CD4-positive, CD25-positive, alpha-beta regulatory T cell (primary cell): ENCODE data around the gene CNOT9. TPM values are rescaled to one million over a fixed set of nuclear protein-coding genes. Genes with fewer than 3 reads are reported as not detected.

Experiments used
- ATAC-seq, 2 donors: fragments of 150-1000 bp; cut with Tn5 transposase; one replicate each; pipeline ENCODE4 v1.10.0; 2021; ENCODE audit warnings: low read depth in 2 of 2, moderate number of reproducible peaks in 2 of 2, moderate library complexity in 1 of 2
- DNase-seq, 3 donors: peaks; one replicate each; pipeline versions ENCODE4 v3.0.0 to v3.0.0-alpha.2; 2012 to 2022; ENCODE audit warnings: mixed read lengths in 1 of 3
- H3K27ac ChIP-seq: one replicate; pipeline ENCODE4 v1.7.0; 2013; ENCODE audit warnings: mild to moderate bottlenecking, low read length; ENCODE audit not compliant: insufficient read depth, poor library complexity, severe bottlenecking
- H3K27me3 ChIP-seq: one replicate; pipeline ENCODE4 v1.7.0; 2013; ENCODE audit warnings: low read length; ENCODE audit not compliant: control insufficient read depth, insufficient read depth
- H3K36me3 ChIP-seq: one replicate; pipeline ENCODE4 v1.7.0; 2013; ENCODE audit warnings: mild to moderate bottlenecking, low read length, moderate library complexity; ENCODE audit not compliant: control insufficient read depth, insufficient read depth
- H3K4me1 ChIP-seq: 2 replicates; pipeline ENCODE4 v1.7.0; 2013; ENCODE audit warnings: mild to moderate bottlenecking, low read length; ENCODE audit not compliant: insufficient read depth, control insufficient read depth, poor library complexity, severe bottlenecking
- H3K4me3 ChIP-seq: one replicate; pipeline ENCODE4 v1.7.0; 2013; ENCODE audit warnings: low read depth, mild to moderate bottlenecking, low read length, moderate library complexity
- H3K9me3 ChIP-seq, 2 experiments: 1 replicate in 1 of 2; 2 replicates in 1 of 2; pipeline ENCODE4 v1.7.0; 2013; ENCODE audit warnings: low read length in 2 of 2, mild to moderate bottlenecking in 1 of 2, moderate library complexity in 1 of 2; ENCODE audit not compliant: control insufficient read depth in 2 of 2
- H3K27ac Mint-ChIP-seq, 3 donors: one replicate each; pipeline ENCODE4 v1.8.0; 2020 to 2022; ENCODE audit warnings: mild to moderate bottlenecking in 3 of 3, mixed read lengths in 3 of 3, moderate library complexity in 2 of 3
- H3K27me3 Mint-ChIP-seq: one replicate; pipeline ENCODE4 v1.8.0; 2022; ENCODE audit warnings: mild to moderate bottlenecking, mixed read lengths
- H3K36me3 Mint-ChIP-seq: one replicate; pipeline ENCODE4 v1.8.0; 2020; ENCODE audit warnings: mixed read lengths
- H3K4me1 Mint-ChIP-seq, 4 donors: one replicate each; pipeline ENCODE4 v1.8.0; 2020 to 2022; ENCODE audit warnings: mixed read lengths in 4 of 4, mild to moderate bottlenecking in 1 of 4
- H3K4me3 Mint-ChIP-seq, 4 donors: one replicate each; pipeline ENCODE4 v1.8.0; 2020 to 2022; ENCODE audit warnings: mild to moderate bottlenecking in 4 of 4, mixed read lengths in 4 of 4, moderate library complexity in 3 of 4
- H3K9me3 Mint-ChIP-seq, 7 donors: one replicate each; pipeline ENCODE4 v1.8.0; 2020 to 2022; ENCODE audit warnings: mixed read lengths in 7 of 7, mild to moderate bottlenecking in 3 of 7, moderate library complexity in 2 of 7
- polyA plus RNA-seq, 4 donors: library from polyadenylated mRNA; unstranded; fragments of 300-500 nt; fragmentation: Illumina TruSeq; gene quantifications; one replicate each; pipeline ENCODE4 v1.2.3, GENCODE V29; 2021
- total RNA-seq: library from RNA; stranded (reverse); gene quantifications from one replicate; pipeline ENCODE4 v1.2.3, GENCODE V29; 2022

CNOT9 gene
- total and polyA plus RNA-seq, 5 donors from 2014 or later: 15.1 to 61.0 (median 23.3) TPM

- no peaks in the 10 kb centered on the region for H3K4me1 ChIP-seq
- H3K4me3 ChIP-seq: no peak overlapping the region
- H3K27me3 Mint-ChIP-seq: peaks cover 11% of the 10 kb centered on the region
- DNase-seq: no peak
- no peaks in the 10 kb centered on the region for H3K4me1 Mint-ChIP-seq
- H3K27me3 ChIP-seq: no peaks in the 10 kb centered on the region
- no peak for ATAC-seq
- H3K27ac ChIP-seq: no peak overlapping the region
- H3K4me3 Mint-ChIP-seq: no peak overlapping the region
- no peaks in the 10 kb centered on the region for H3K9me3 ChIP-seq
- H3K9me3 Mint-ChIP-seq: no peaks in the 10 kb centered on the region
- peak overlapping the region in 1 of 3 donors; percentile 60 for H3K27ac Mint-ChIP-seq
- peaks cover 3% of the 10 kb centered on the region for H3K36me3 Mint-ChIP-seq
- no peaks in the 10 kb centered on the region for H3K36me3 ChIP-seq
Measured at GRCh38 chr2:218618102-218618860, 49.6 kb downstream of the CNOT9 start.

GRCh38 chr2:218621007-218621406, 52.4 kb downstream of the CNOT9 start:
- Histone ChIP-seq H3K4me3 (no peak overlapping the region), H3K4me1 (no peaks in the 10 kb centered on the region), H3K27me3 (no peaks in the 10 kb centered on the region), H3K36me3 (no peaks in the 10 kb centered on the region), H3K27ac (no peak overlapping the region), H3K9me3 (no peaks in the 10 kb centered on the region)
- H3K27me3 Mint-ChIP-seq: peaks cover 11% of the 10 kb centered on the region
- DNase-seq (no peak), ATAC-seq (no peak)
- no peaks in the 10 kb centered on the region for H3K9me3 Mint-ChIP-seq
- H3K4me1 Mint-ChIP-seq: no peaks in the 10 kb centered on the region
- peaks cover 3% of the 10 kb centered on the region for H3K36me3 Mint-ChIP-seq
- no peak overlapping the region for H3K4me3 Mint-ChIP-seq
- H3K27ac Mint-ChIP-seq: no peak overlapping the region

- Histone ChIP-seq H3K9me3 (no peaks in the 10 kb centered on the region), H3K27ac (no peak overlapping the region), H3K4me3 (no peak overlapping the region), H3K27me3 (no peaks in the 10 kb centered on the region), H3K36me3 (no peaks in the 10 kb centered on the region), H3K4me1 (no peaks in the 10 kb centered on the region)
- Mint-ChIP-seq H3K4me1 (no peaks in the 10 kb centered on the region), H3K9me3 (no peaks in the 10 kb centered on the region), H3K27me3 (peaks cover 7% of the 10 kb centered on the region), H3K4me3 (no peak overlapping the region), H3K27ac (no peak overlapping the region), H3K36me3 (peaks cover 3% of the 10 kb centered on the region)
- ATAC-seq (no peak), DNase-seq (no peak)
Measured at GRCh38 chr2:218622606-218623365, 54.1 kb downstream of the CNOT9 start.

GRCh38 chr2:218623366-218623705, 54.7 kb downstream of the CNOT9 start:
- Histone ChIP-seq H3K4me1 (no peaks in the 10 kb centered on the region), H3K4me3 (no peak overlapping the region), H3K27ac (no peak overlapping the region), H3K9me3 (no peaks in the 10 kb centered on the region), H3K27me3 (no peaks in the 10 kb centered on the region), H3K36me3 (no peaks in the 10 kb centered on the region)
- Mint-ChIP-seq H3K4me3 (no peak overlapping the region), H3K9me3 (no peaks in the 10 kb centered on the region), H3K27me3 (peaks cover 7% of the 10 kb centered on the region), H3K4me1 (no peaks in the 10 kb centered on the region), H3K36me3 (peaks cover 3% of the 10 kb centered on the region), H3K27ac (no peak overlapping the region)
- ATAC-seq (no peak), DNase-seq (no peak)

- H3K4me3 Mint-ChIP-seq: no peak overlapping the region
- Histone ChIP-seq H3K36me3 (no peaks in the 10 kb centered on the region), H3K9me3 (no peaks in the 10 kb centered on the region), H3K27me3 (no peaks in the 10 kb centered on the region), H3K4me1 (no peaks in the 10 kb centered on the region), H3K27ac (no peak overlapping the region), H3K4me3 (no peak overlapping the region)
- peaks cover 7% of the 10 kb centered on the region for H3K27me3 Mint-ChIP-seq
- DNase-seq (no peak), ATAC-seq (no peak)
- no peak overlapping the region for H3K27ac Mint-ChIP-seq
- H3K4me1 Mint-ChIP-seq: no peaks in the 10 kb centered on the region
- no peaks in the 10 kb centered on the region for H3K36me3 Mint-ChIP-seq
- no peaks in the 10 kb centered on the region for H3K9me3 Mint-ChIP-seq
Measured at GRCh38 chr2:218626369-218626768, 57.7 kb downstream of the CNOT9 start.

- no peak overlapping the region for H3K4me3 ChIP-seq
- Mint-ChIP-seq H3K4me3 (no peak overlapping the region), H3K27ac (no peak overlapping the region), H3K4me1 (peaks cover 0 to 4% (median 0%) of the 10 kb centered on the region in 4 donors), H3K9me3 (no peaks in the 10 kb centered on the region), H3K36me3 (peaks cover 4% of the 10 kb centered on the region), H3K27me3 (peaks cover 7% of the 10 kb centered on the region)
- ATAC-seq (no peak), DNase-seq (no peak)
- no peaks in the 10 kb centered on the region for H3K27me3 ChIP-seq
- H3K9me3 ChIP-seq: no peaks in the 10 kb centered on the region
- no peak overlapping the region for H3K27ac ChIP-seq
- H3K36me3 ChIP-seq: peaks cover under 1% of the 10 kb centered on the region
- H3K4me1 ChIP-seq: no peaks in the 10 kb centered on the region
Measured at GRCh38 chr2:218627939-218628338, 59.3 kb downstream of the CNOT9 start.

- Mint-ChIP-seq H3K4me3 (no peak overlapping the region), H3K9me3 (no peaks in the 10 kb centered on the region), H3K27me3 (no peaks in the 10 kb centered on the region), H3K4me1 (peaks cover 0 to 4% (median 0%) of the 10 kb centered on the region in 4 donors), H3K27ac (no peak overlapping the region), H3K36me3 (peaks cover 26% of the 10 kb centered on the region)
- Histone ChIP-seq H3K27me3 (no peaks in the 10 kb centered on the region), H3K4me1 (no peaks in the 10 kb centered on the region), H3K36me3 (peaks cover 32% of the 10 kb centered on the region), H3K9me3 (no peaks in the 10 kb centered on the region), H3K27ac (no peak overlapping the region), H3K4me3 (no peak overlapping the region)
- no peak for DNase-seq
- ATAC-seq: no peak
Measured at GRCh38 chr2:218631837-218632236, 63.2 kb downstream of the CNOT9 start.

GRCh38 chr2:218635719-218636118, 67.1 kb downstream of the CNOT9 start:
- H3K4me1 ChIP-seq: no peaks in the 10 kb centered on the region
- Mint-ChIP-seq H3K4me1 (peaks cover 0 to 5% (median 2%) of the 10 kb centered on the region in 4 donors), H3K9me3 (no peaks in the 10 kb centered on the region), H3K4me3 (no peak overlapping the region), H3K36me3 (peaks cover 42% of the 10 kb centered on the region), H3K27me3 (no peaks in the 10 kb centered on the region), H3K27ac (no peak overlapping the region)
- ATAC-seq (no peak), DNase-seq (no peak)
- H3K36me3 ChIP-seq: peaks cover 65% of the 10 kb centered on the region
- no peaks in the 10 kb centered on the region for H3K9me3 ChIP-seq
- H3K27ac ChIP-seq: no peak overlapping the region
- H3K27me3 ChIP-seq: no peaks in the 10 kb centered on the region
- no peak overlapping the region for H3K4me3 ChIP-seq
